Testis (tissue), 2 donors: ENCODE data around the gene CDC42EP4.

Experiments used
- POLR2A ChIP-seq: fragments of 450-650 bp; IDR thresholded peaks from one replicate; pipeline ENCODE4 v1.6.1; 2017; ENCODE audit warnings: antibody characterized with exemption, mild to moderate bottlenecking, moderate library complexity
- TF ChIP-seq, protein P1 (sequence below), 3 experiments: fragments of 450-650 bp in 2 of 3; fragments of 200-600 bp in 1 of 3; sonication (generic) in 1 of 3; IDR thresholded peaks; one replicate each; pipeline ENCODE4 v1.5.1; 2016 to 2019; ENCODE audit warnings: antibody characterized with exemption in 3 of 3, mild to moderate bottlenecking in 2 of 3, moderate library complexity in 1 of 3

DNA sequence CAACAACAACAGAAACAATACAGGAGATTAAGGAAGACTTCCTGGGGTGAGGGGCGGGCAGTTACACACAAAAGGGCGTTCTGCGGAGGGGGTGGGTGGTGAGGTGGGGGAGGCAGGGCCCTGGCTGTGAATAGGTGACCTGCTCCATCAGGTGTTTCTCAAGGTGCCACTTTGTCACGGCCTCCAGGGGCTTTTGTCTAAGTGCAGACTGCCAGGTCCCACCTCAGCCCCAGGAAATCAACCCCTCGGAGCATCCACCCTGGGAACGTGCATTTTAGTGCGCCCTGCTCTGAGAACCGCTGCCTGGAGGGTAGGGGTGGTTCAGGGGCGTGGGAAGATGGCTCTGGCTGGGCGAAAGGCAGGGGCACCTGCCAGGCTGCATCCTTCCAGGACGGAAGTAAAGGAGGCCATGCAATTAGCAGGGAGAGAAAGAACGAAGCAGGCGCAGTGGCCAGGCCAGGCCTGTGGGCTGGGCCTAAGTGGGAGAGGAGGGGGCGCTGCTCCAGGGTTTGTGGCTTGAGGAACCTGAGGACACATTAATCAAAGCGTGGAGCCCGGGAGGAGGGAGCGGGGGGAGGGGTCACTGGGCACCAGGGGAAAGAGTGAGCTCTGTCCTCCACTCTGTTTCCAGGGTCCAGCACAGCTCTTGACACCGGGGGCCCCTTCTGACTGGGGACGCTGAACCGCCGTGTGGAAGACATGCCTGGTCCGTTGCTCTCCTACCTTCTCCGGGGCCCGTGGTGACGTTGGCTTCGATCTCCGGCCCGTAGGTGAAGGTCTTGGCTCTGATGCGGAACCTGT, 49.4 kb upstream of the CDC42EP4 start:
- TF ChIP-seq, protein P1, sequence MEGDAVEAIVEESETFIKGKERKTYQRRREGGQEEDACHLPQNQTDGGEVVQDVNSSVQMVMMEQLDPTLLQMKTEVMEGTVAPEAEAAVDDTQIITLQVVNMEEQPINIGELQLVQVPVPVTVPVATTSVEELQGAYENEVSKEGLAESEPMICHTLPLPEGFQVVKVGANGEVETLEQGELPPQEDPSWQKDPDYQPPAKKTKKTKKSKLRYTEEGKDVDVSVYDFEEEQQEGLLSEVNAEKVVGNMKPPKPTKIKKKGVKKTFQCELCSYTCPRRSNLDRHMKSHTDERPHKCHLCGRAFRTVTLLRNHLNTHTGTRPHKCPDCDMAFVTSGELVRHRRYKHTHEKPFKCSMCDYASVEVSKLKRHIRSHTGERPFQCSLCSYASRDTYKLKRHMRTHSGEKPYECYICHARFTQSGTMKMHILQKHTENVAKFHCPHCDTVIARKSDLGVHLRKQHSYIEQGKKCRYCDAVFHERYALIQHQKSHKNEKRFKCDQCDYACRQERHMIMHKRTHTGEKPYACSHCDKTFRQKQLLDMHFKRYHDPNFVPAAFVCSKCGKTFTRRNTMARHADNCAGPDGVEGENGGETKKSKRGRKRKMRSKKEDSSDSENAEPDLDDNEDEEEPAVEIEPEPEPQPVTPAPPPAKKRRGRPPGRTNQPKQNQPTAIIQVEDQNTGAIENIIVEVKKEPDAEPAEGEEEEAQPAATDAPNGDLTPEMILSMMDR (IDR thresholded peaks at IDR 0.05): no peak
- TF ChIP-seq POLR2A: no peak
